CD4-positive, alpha-beta T cell treated with Interleukin-10 for 1 hour (primary cell): ENCODE results near the gene IMMP2L.
"Not testable (repeated sequence)": the region's sequence is repeated elsewhere in the genome, so short reads cannot be mapped to it uniquely, and the experiment has no call there.

ENCODE experiments used
- DNase-seq: peaks from one replicate; pipeline ENCODE4 v3.0.0-alpha.2; 2020

IMMP2L gene

GRCh38 chr7:110948280-110948679 is 614.0 kb downstream of the IMMP2L start:
- DNase-seq = no peak

- no peak for DNase-seq
Observed at GRCh38 chr7:110947408-110947807, 614.9 kb downstream of the IMMP2L start.

- no peak for DNase-seq
Observed at GRCh38 chr7:110944966-110945644, 617.2 kb downstream of the IMMP2L start.

- DNase-seq = no peak
Observed at GRCh38 chr7:110944448-110944847, 617.8 kb downstream of the IMMP2L start.

- DNase-seq = no peak
Observed at GRCh38 chr7:110943701-110944345, 618.5 kb downstream of the IMMP2L start.

GRCh38 chr7:110941385-110941784 is 620.9 kb downstream of the IMMP2L start:
- no peak for DNase-seq

GRCh38 chr7:110940756-110941155 is 621.5 kb downstream of the IMMP2L start:
- DNase-seq = no peak

- DNase-seq = no peak
Observed at GRCh38 chr7:110938165-110938564, 624.1 kb downstream of the IMMP2L start.

GRCh38 chr7:110936665-110937064 is 625.6 kb downstream of the IMMP2L start:
- DNase-seq = not testable (repeated sequence)

- DNase-seq = no peak
Observed at GRCh38 chr7:110929480-110930249, 632.6 kb downstream of the IMMP2L start.

GRCh38 chr7:110922906-110923305 is 639.4 kb downstream of the IMMP2L start:
- no peak for DNase-seq

GRCh38 chr7:110921595-110922151 is 640.6 kb downstream of the IMMP2L start:
- DNase-seq = no peak

- DNase-seq = no peak
Observed at GRCh38 chr7:110918949-110919548, 643.2 kb downstream of the IMMP2L start.

GRCh38 chr7:110914263-110914662 is 648.0 kb downstream of the IMMP2L start:
- no peak for DNase-seq

GRCh38 chr7:110911632-110912031 is 650.7 kb downstream of the IMMP2L start:
- no peak for DNase-seq

GRCh38 chr7:110909117-110909516 is 653.2 kb downstream of the IMMP2L start:
- DNase-seq = no peak

GRCh38 chr7:110905773-110906566 is 656.3 kb downstream of the IMMP2L start:
- DNase-seq = no peak

- DNase-seq = no peak
Observed at GRCh38 chr7:110898516-110898915, 663.8 kb downstream of the IMMP2L start.

- DNase-seq = no peak
Observed at GRCh38 chr7:110897538-110897937, 664.8 kb downstream of the IMMP2L start.

GRCh38 chr7:110894111-110894510 is 668.2 kb downstream of the IMMP2L start:
- DNase-seq = no peak

- no peak for DNase-seq
Observed at GRCh38 chr7:110891197-110891596, 671.1 kb downstream of the IMMP2L start.

GRCh38 chr7:110890101-110890500 is 672.2 kb downstream of the IMMP2L start:
- no peak for DNase-seq
